ENCODE results near the gene EDEM3. TPM values are rescaled to one million over a fixed set of nuclear protein-coding genes. Genes with fewer than 3 reads are reported as not detected.

The EDEM3 gene
- total and polyA plus RNA-seq, 4 donors: 11.7 to 53.8 (median 23.7) TPM

GRCh38 chr1:184804220-184804619, 49.6 kb upstream of the EDEM3 start:
- H3K27me3 ChIP-seq (ENCODE audit: control insufficient read depth in 4 of 4, insufficient read depth in 4 of 4, low read length in 3 of 4): no peaks in the 10 kb centered on the region
- no peaks in the 10 kb centered on the region for H3K9me3 ChIP-seq (ENCODE audit: control insufficient read depth in 4 of 4, low read length in 3 of 4)
- no peak for TF ChIP-seq JUND (IDR thresholded peaks at IDR 0.05)
- no peak for TF ChIP-seq YY1 (IDR thresholded peaks at IDR 0.05)
- TF ChIP-seq RAD21 (IDR thresholded peaks at IDR 0.05): no peak
- TF ChIP-seq ATF3 (IDR thresholded peaks at IDR 0.05): no peak
- no peak for TF ChIP-seq GABPA (IDR thresholded peaks at IDR 0.05 in 1 of 2, conservative IDR thresholded peaks at IDR 0.05 in 1 of 2)
- no peak for TF ChIP-seq ZBTB33 (IDR thresholded peaks at IDR 0.05)
- TF ChIP-seq NR2F2 (IDR thresholded peaks at IDR 0.05): no peak
- 94% methylated on average over 3 of the region's 3 CpGs for WGBS
- DNase-seq (ENCODE audit: low spot score): no peak
- H3K4me3 ChIP-seq (ENCODE audit: low read depth in 1 of 3, low read length in 3 of 3): no peak overlapping the region
- no peak overlapping the region for H3K27ac ChIP-seq (ENCODE audit: low read depth in 1 of 2, low read length in 2 of 2)
- no peak overlapping the region for H3K9ac ChIP-seq (ENCODE audit: low read depth in 1 of 2, low read length in 2 of 2)
- no peaks in the 10 kb centered on the region for H3K36me3 ChIP-seq (ENCODE audit: control insufficient read depth in 4 of 4, insufficient read depth in 3 of 4, low read depth in 1 of 4, low read length in 3 of 4)
- H3K4me1 ChIP-seq (ENCODE audit: control insufficient read depth in 4 of 4, insufficient read depth in 4 of 4, low read length in 3 of 4): peaks cover 6 to 15% (median 11%) of the 10 kb centered on the region in 4 donors

GRCh38 chr1:184803180-184803492, 48.5 kb upstream of the EDEM3 start:
- no peak for DNase-seq (ENCODE audit: low spot score)
- Histone ChIP-seq H3K9ac (ENCODE audit: low read depth in 1 of 2, low read length in 2 of 2) (no peak overlapping the region), H3K27ac (ENCODE audit: low read depth in 1 of 2, low read length in 2 of 2) (peak overlapping the region; percentile 13 to 42), H3K9me3 (ENCODE audit: control insufficient read depth in 4 of 4, low read length in 3 of 4) (no peaks in the 10 kb centered on the region), H3K4me1 (ENCODE audit: control insufficient read depth in 4 of 4, insufficient read depth in 4 of 4, low read length in 3 of 4) (peaks cover 6 to 15% (median 11%) of the 10 kb centered on the region in 4 donors), H3K27me3 (ENCODE audit: control insufficient read depth in 4 of 4, insufficient read depth in 4 of 4, low read length in 3 of 4) (no peaks in the 10 kb centered on the region), H3K4me3 (ENCODE audit: low read depth in 1 of 3, low read length in 3 of 3) (no peak overlapping the region), H3K36me3 (ENCODE audit: control insufficient read depth in 4 of 4, insufficient read depth in 3 of 4, low read depth in 1 of 4, low read length in 3 of 4) (no peaks in the 10 kb centered on the region)
- TF ChIP-seq NR2F2 (IDR thresholded peaks at IDR 0.05) (no peak), RXRA (IDR thresholded peaks at IDR 0.05) (peak in 1 of 2 donors; percentile 71), REST (IDR thresholded peaks at IDR 0.05) (no peak), EGR1 (IDR thresholded peaks at IDR 0.05; ENCODE audit: low read depth in 2 of 2) (peak in 1 of 2 donors; percentile 59), HNF4A (conservative IDR thresholded peaks at IDR 0.05) (peak; percentile 69 to 88), JUND (IDR thresholded peaks at IDR 0.05) (peak; percentile 64 to 96), MAX (IDR thresholded peaks at IDR 0.05) (peak; percentile 19), GABPA (IDR thresholded peaks at IDR 0.05 in 1 of 2, conservative IDR thresholded peaks at IDR 0.05 in 1 of 2) (no peak), FOXA2 (IDR thresholded peaks at IDR 0.05) (peak; percentile 58), ATF3 (IDR thresholded peaks at IDR 0.05) (peak; percentile 59), HNF4G (IDR thresholded peaks at IDR 0.05) (peak; percentile 20), CTCF (IDR thresholded peaks at IDR 0.05; ENCODE audit: low read depth, low read length, missing input control) (no peak), FOXA1 (IDR thresholded peaks at IDR 0.05) (no peak), SP1 (IDR thresholded peaks at IDR 0.05) (peak; percentile 33), ZBTB33 (IDR thresholded peaks at IDR 0.05) (peak; percentile 53), YY1 (IDR thresholded peaks at IDR 0.05) (peak; percentile 90), RAD21 (IDR thresholded peaks at IDR 0.05) (peak in 1 of 2 donors; percentile 19), TAF1 (conservative IDR thresholded peaks at IDR 0.05) (no peak)
- WGBS: 25% methylated on average over 1 of the region's 1 CpG

All from liver (tissue), 9 donors.